Brain microvascular endothelial cell (primary cell): ENCODE data around the gene HMGCLL1.

ENCODE experiments used
- DNase-seq: peaks from one replicate; pipeline ENCODE4 v3.0.0-alpha.2; 2020
- H3K27ac ChIP-seq: fragments of 250-450 bp; sonication (Bioruptor Pico); 2 replicates; pipeline ENCODE4 v1.5.1; 2020; ENCODE audit warnings: mild to moderate bottlenecking, moderate library complexity
- H3K27me3 ChIP-seq: fragments of 250-450 bp; sonication (Bioruptor Pico); replicated peaks from 2 replicates; pipeline ENCODE4 v1.5.1; 2020; ENCODE audit warnings: mild to moderate bottlenecking
- H3K36me3 ChIP-seq: fragments of 250-450 bp; sonication (Bioruptor Pico); replicated peaks from 2 replicates; pipeline ENCODE4 v1.5.1; 2020; ENCODE audit warnings: mild to moderate bottlenecking
- H3K4me3 ChIP-seq: 2 replicates; pipeline ENCODE4 v1.5.1; 2011; ENCODE audit warnings: low read depth, mild to moderate bottlenecking, control low read depth, low read length, moderate library complexity
- in situ Hi-C: cut with HindIII; loops from 2 replicates; pipeline ENCODE4 v1.10.0; 2017; ENCODE audit warnings: low sequenced_read_pairs, low pct_ligation_motif_present
- TF ChIP-seq, protein P1 (sequence below): IDR thresholded peaks from 2 replicates; pipeline ENCODE4 v1.5.1; 2011; ENCODE audit warnings: low read depth, mild to moderate bottlenecking, moderate library complexity, low read length, control low read depth, inconsistent platforms; ENCODE audit errors: missing control alignments

Gene HMGCLL1

DNA sequence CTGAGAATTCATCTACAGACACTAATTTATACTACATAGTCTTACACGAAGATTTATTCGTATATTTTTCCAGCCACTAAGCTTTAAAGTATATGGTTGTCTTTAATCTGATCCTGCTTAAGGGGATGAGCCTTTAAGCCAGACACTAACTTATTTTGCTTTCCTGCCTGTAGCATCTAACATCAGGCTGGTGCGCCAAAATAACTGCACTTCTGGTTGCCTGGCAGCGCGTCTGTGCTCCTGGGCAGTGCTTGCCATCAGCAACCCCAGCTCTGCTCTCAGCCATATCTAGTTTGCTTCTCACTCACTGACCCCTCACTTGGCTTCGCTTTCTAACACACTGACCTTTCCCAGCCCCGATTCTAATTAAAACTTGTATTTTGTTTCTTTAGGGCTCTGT, 21.8 kb downstream of the HMGCLL1 start:
- Histone ChIP-seq H3K36me3 (no peaks in the 10 kb centered on the region), H3K27ac (no peak overlapping the region), H3K27me3 (no peaks in the 10 kb centered on the region), H3K4me3 (no peak overlapping the region)
- DNase-seq = no peak
- in situ Hi-C loops = no loop called here
- TF ChIP-seq, protein P1, sequence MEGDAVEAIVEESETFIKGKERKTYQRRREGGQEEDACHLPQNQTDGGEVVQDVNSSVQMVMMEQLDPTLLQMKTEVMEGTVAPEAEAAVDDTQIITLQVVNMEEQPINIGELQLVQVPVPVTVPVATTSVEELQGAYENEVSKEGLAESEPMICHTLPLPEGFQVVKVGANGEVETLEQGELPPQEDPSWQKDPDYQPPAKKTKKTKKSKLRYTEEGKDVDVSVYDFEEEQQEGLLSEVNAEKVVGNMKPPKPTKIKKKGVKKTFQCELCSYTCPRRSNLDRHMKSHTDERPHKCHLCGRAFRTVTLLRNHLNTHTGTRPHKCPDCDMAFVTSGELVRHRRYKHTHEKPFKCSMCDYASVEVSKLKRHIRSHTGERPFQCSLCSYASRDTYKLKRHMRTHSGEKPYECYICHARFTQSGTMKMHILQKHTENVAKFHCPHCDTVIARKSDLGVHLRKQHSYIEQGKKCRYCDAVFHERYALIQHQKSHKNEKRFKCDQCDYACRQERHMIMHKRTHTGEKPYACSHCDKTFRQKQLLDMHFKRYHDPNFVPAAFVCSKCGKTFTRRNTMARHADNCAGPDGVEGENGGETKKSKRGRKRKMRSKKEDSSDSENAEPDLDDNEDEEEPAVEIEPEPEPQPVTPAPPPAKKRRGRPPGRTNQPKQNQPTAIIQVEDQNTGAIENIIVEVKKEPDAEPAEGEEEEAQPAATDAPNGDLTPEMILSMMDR = no peak

DNA sequence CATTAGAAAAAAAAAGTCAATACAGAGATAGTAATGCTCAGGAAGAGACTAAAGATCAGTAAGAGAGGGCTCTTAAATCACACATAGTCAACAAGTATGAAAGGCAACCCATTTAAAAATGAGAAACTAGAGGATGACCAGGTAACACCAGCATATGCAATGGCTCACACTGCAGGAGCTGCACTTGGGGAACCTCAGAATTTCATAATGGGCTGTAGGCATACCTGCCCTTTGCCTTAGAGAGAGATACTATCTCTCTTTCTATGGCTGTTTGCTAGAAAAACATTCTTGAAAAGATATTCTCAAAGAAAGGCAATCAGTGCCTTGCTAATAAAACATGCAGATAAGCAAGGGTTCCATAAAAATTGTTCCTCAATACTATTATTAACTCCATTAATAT, 33.2 kb downstream of the HMGCLL1 start:
- TF ChIP-seq, protein P1 = no peak
- DNase-seq = no peak
- H3K27ac ChIP-seq = no peak overlapping the region
- in situ Hi-C loops = no loop called here
- no peak overlapping the region for H3K4me3 ChIP-seq
- no peaks in the 10 kb centered on the region for H3K27me3 ChIP-seq
- H3K36me3 ChIP-seq = no peaks in the 10 kb centered on the region

DNA sequence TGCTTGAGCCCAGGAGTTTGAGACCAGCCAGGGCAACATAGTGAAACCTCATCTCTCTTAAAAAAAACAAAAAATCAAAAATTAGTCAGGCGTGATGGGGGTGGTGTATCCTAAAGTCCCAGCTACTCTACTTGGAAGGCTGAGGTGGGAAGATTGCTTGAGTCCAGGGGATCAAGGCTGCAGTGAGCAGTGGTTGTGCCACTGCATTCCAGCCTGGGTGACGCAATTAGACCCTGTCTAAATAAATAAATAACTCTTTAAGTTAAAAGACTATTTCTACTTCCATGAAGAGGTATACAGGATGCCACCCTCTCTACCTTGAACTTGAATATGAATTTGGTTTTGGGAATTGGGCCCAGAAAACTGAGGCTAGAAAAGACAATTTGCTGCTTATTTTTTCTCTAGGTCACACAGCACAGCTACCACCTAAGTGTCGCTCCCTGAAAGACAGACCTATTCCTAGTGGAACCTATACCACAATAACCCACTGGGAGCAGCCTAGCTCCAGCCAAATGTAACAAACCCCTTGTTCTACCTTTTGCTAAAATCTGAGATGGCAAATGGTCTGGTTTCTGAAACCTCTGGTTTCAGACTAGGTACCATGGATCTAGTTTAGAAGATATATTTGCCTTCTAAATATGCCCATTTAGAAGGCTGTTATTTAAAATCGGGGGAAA, 35.2 kb downstream of the HMGCLL1 start:
- H3K27me3 ChIP-seq = no peaks in the 10 kb centered on the region
- TF ChIP-seq, protein P1 = peak; percentile 18
- no peak overlapping the region for H3K27ac ChIP-seq
- no peak overlapping the region for H3K4me3 ChIP-seq
- H3K36me3 ChIP-seq = no peaks in the 10 kb centered on the region
- no peak for DNase-seq
- in situ Hi-C loops = no loop called here

DNA sequence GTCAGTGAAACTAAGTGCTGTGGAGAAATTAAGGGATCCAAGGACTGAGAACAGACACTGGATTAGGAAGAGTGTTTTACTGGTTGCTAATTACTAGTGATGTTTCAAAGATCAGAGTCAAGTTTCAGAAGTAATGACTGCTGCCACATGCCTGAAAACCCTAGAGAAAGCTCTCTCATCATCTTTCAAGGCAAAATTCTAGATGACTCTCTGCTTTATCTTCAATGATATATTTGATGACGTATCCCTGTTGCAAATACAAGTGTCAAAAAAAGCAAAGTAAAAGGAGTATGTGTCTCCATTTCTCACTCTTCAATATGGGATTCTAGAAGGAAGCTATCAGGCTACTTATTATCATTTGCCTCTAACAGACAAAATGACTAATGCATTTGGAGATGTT, 38.0 kb downstream of the HMGCLL1 start:
- H3K36me3 ChIP-seq = no peaks in the 10 kb centered on the region
- TF ChIP-seq, protein P1 = no peak
- no peak overlapping the region for H3K27ac ChIP-seq
- in situ Hi-C loops = no loop called here
- no peaks in the 10 kb centered on the region for H3K27me3 ChIP-seq
- DNase-seq = no peak
- no peak overlapping the region for H3K4me3 ChIP-seq

DNA sequence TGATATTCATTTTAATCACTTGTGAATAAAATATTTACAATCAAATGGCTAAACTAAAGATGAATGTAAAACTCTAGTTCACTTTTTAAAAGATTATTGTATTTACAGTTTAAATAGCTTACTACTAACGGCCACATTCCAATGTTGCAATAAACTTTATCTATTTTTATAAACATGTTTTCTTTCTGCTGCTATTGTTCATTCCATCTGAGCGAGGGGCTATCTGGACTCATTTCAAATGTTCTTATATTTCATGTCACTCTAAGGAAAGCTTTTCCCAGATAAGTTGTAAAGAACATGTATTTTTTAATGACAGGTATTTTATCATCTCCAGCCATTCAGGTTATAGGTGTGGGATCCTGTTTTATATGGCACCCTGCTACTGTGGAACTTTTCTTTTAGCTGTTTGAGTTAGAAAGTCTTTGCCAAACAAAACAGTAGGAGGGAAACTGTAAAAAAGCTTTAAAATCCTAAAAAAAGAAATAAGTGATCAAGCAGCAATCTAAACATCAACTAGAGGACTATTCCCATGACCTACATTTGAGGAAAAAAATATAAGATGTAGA, 42.5 kb downstream of the HMGCLL1 start:
- no peaks in the 10 kb centered on the region for H3K36me3 ChIP-seq
- DNase-seq = no peak
- no peaks in the 10 kb centered on the region for H3K27me3 ChIP-seq
- TF ChIP-seq, protein P1 = no peak
- in situ Hi-C loops = no loop called here
- no peak overlapping the region for H3K27ac ChIP-seq
- H3K4me3 ChIP-seq = no peak overlapping the region

DNA sequence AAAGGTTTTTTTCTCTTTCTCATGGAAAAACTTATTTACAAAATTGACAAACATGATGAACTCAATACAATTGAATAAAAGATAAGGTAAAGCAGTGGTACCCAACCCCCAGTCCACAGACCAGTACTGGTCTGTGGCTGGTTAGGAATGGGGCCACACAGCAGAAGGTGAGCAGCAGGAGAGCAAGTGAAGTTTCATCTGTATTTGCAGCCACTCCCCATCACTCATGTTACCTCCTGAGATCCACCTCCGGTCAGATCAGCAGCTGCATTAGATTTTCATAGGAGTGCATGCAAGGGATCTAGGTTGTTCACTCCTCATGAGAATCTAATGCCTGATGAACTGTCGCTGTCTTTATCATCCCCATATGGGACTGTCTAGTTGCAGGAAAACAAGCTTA, 47.5 kb downstream of the HMGCLL1 start:
- H3K4me3 ChIP-seq = no peak overlapping the region
- in situ Hi-C loops = no loop called here
- no peaks in the 10 kb centered on the region for H3K27me3 ChIP-seq
- TF ChIP-seq, protein P1 = no peak
- H3K36me3 ChIP-seq = no peaks in the 10 kb centered on the region
- H3K27ac ChIP-seq = no peak overlapping the region
- DNase-seq = no peak
